GM10248 (cell line): ENCODE results near the gene GBP4.

Source experiments
- CTCF ChIA-PET: fragments of 300-600 bp; sonication (Branson Sonifier 250); formaldehyde crosslinking; extraction: SDS; loops from one replicate; lab custom pipeline; 2021; ENCODE audit warnings: antibody characterized with exemption; lab: Yijun Ruan, JAX
- POLR2A ChIA-PET: fragments of 350-650 bp; sonication (Branson Sonifier 250); formaldehyde crosslinking; extraction: SDS; loops from one replicate; lab custom pipeline; 2020; ENCODE audit warnings: antibody characterized with exemption; lab: Yijun Ruan, JAX
- DNase-seq: peaks from one replicate; pipeline ENCODE4 v3.0.0; 2012; ENCODE audit errors: extremely low spot score
- TF ChIP-seq, protein P1 (sequence below): IDR thresholded peaks from 2 replicates; pipeline ENCODE4 v1.5.1; 2012; ENCODE audit warnings: mild to moderate bottlenecking, low read depth; ENCODE audit errors: extremely low read depth, missing control alignments, control extremely low read depth

The GBP4 gene

DNA sequence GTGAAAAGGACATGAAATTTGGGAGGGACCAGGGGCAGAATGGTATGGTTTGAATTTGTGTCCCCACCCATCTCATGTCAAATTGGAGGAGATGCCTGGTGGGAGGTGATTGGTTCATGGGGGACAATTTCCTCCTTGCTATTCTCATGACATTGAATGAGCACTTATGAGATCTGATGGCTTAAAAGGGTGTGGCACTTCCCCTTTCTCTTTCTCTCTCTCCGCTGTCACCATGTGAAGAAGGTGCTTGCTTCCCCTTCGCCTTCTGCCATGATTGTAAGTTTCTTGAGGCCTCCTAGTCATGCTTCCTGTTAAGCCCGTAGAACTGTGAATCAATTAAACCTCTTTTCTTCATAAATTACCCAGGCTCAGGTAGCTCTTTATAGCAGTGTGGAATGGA, 7.6 kb upstream of the GBP4 start:
- POLR2A ChIA-PET, result no interaction called here
- TF ChIP-seq, protein P1, sequence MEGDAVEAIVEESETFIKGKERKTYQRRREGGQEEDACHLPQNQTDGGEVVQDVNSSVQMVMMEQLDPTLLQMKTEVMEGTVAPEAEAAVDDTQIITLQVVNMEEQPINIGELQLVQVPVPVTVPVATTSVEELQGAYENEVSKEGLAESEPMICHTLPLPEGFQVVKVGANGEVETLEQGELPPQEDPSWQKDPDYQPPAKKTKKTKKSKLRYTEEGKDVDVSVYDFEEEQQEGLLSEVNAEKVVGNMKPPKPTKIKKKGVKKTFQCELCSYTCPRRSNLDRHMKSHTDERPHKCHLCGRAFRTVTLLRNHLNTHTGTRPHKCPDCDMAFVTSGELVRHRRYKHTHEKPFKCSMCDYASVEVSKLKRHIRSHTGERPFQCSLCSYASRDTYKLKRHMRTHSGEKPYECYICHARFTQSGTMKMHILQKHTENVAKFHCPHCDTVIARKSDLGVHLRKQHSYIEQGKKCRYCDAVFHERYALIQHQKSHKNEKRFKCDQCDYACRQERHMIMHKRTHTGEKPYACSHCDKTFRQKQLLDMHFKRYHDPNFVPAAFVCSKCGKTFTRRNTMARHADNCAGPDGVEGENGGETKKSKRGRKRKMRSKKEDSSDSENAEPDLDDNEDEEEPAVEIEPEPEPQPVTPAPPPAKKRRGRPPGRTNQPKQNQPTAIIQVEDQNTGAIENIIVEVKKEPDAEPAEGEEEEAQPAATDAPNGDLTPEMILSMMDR, result no peak

DNA sequence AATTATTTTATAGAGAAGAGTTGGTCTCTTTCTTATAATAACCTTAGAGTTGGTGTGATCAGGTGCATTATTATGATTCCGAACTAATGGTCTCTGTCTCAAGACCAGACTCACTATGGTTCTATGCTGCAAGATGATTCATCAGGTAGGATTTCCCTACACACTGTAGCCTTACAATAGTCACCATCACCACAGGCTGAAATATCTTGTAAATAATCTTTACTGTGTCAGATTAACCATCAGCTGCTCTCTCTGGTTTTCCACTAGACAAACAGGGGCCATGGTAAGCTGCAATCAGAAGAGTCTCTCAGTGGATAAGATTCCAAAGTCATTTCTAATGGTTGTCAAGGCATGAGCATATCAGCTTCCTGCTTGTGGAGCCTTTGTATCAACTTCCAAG, 4.4 kb upstream of the GBP4 start:
- DNase-seq, result no peak
- TF ChIP-seq, protein P1, result no peak
- CTCF ChIA-PET, result interaction anchor here (1.6 kb wide), 1 partner anchor 10 kb away, joined by 5 read pairs; no protein-coding TSS in a partner anchor
- POLR2A ChIA-PET, result no interaction called here

More for the DNA sequence above, 7.6 kb upstream of the GBP4 start:
- CTCF ChIA-PET, result no interaction called here
- no peak for DNase-seq

DNA sequence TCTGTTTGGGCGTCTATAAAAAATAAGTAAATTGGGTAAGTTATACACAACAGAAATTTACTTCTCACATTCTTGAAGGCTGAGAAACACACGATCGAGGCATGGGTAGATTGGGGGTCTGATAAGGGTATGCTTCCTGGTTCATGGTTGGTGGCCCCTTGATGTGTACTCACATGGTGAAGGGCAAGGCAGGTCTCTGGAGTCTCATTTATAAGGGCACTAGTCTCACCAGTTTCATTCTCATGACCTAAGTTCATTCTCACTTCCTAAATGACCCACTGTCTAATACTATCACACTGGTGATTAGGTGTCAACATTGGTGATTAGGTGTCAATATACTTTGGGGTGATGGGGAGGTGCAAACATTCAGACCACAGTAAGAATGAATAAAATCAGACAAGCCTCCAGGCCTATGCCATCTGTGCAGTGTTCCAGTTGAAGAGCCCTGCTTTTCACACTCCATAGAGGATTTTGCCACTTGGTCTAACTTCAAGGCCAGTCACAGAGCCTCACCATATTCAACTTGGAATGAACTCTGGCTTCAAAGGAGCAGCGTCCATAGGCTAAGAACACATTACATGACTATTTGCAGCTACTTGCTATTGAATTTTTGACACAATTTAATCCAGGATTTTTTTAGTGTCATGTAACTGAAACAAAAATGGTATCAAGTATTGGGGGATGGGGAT, 2.5 kb upstream of the GBP4 start:
- DNase-seq, result peak; percentile 18
- TF ChIP-seq, protein P1, result no peak
- CTCF ChIA-PET, result interaction anchor here (1.6 kb wide), 1 partner anchor 11 kb away, joined by 5 read pairs; no protein-coding TSS in a partner anchor
- POLR2A ChIA-PET, result no interaction called here

DNA sequence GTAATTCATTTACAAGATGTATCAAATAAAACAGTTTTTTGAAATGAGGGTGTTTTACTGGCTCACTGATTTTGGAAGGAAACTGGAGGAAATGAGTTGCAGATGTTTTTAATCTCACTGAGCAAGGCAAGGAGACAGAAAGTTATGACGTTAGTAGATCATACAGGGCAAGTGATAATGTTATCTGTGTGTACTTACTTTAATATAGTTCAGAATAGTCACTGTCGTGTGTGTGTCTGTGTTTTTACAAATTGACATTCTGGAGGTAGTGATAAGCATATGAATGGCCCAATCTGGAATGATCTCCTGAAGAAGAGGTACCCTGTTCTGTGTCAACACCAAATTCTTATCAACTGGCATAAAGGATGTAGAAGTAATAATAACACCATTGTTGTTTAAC, 1.9 kb upstream of the GBP4 start:
- TF ChIP-seq, protein P1, result no peak
- ChIA-PET POLR2A (no interaction called here), CTCF (no interaction called here)
- DNase-seq, result no peak

DNA sequence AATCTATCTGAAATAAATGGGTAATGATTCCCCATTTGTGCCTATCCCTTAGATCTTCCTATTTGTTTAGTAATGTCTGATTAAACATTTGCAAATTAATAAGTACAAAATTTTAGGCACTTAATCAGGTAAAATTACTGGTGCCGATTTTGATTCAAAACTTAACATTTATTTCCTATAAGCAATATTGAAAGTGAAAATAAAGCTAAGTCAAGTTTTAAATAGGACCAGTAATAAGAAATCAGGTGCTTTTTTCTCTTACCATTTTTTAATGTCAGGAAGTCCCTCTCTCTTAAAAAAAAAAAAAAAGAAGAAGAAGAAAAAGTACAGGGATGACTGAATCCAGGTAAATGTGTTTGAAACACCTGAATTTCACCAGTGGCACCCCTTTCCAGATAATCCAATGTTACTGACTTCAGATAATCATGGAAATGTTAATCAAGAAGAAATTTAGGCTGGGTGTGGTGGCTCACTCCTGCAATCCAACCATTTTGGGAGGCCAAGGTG, 836 bp upstream of the GBP4 start:
- ChIA-PET CTCF (interaction anchor here (1.4 to 1.6 kb wide), 2 partner anchors 119 to 159 kb away, joined by 3 to 5 read pairs; no protein-coding TSS in a partner anchor), POLR2A (no interaction called here)
- peak; percentile 26 for DNase-seq
- TF ChIP-seq, protein P1, result no peak

DNA sequence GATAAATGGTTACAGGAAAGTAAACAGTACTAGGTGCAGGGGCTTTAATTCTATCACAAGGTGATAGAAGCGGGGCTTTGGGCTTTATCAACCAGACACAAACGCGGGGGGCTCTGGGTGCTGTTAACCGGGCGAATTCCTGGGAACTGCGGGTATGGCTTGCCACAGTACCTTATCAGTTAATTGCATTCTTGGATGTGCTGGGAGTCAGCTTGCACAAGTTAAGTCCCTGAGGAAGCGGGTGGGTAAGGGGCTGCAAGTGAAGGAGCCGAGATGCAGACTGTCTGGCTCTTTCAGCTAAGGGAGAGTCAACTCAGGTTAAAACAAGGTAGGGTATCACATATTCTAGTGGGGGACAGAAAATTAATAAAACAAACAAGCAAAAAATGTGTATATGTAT, 661 bp downstream of the GBP4 start:
- TF ChIP-seq, protein P1, result no peak
- ChIA-PET POLR2A (no interaction called here), CTCF (interaction anchor here (0.8 to 1.6 kb wide), 6 partner anchors 9 to 200 kb away, joined by 3 to 5 read pairs (median 4); no protein-coding TSS in a partner anchor)
- no peak for DNase-seq
